Parathyroid adenoma (tissue), 2 donors: ENCODE data around the gene MATCAP1.

Source experiments
- H2AFZ ChIP-seq: fragments of 300-600 bp; sonication (generic); one replicate; pipeline ENCODE4 v1.7.0; 2017; ENCODE audit warnings: antibody characterized with exemption, mild to moderate bottlenecking
- H3K27ac ChIP-seq: fragments of 300-600 bp; sonication (generic); one replicate; pipeline ENCODE4 v1.7.0; 2017
- H3K27me3 ChIP-seq: fragments of 300-600 bp; sonication (generic); one replicate; pipeline ENCODE4 v1.7.0; 2017; ENCODE audit warnings: low read length; ENCODE audit not compliant: control insufficient read depth, insufficient read depth
- H3K36me3 ChIP-seq: fragments of 300-600 bp; sonication (generic); one replicate; pipeline ENCODE4 v1.7.0; 2017; ENCODE audit warnings: low read length; ENCODE audit not compliant: control insufficient read depth, insufficient read depth
- H3K4me1 ChIP-seq: fragments of 300-600 bp; sonication (generic); one replicate; pipeline ENCODE4 v1.7.0; 2017; ENCODE audit warnings: control low read depth
- H3K4me2 ChIP-seq: fragments of 300-600 bp; sonication (generic); one replicate; pipeline ENCODE4 v1.7.0; 2017; ENCODE audit warnings: low read length
- H3K4me3 ChIP-seq: fragments of 300-600 bp; sonication (generic); one replicate; pipeline ENCODE4 v1.7.0; 2017; ENCODE audit warnings: low read depth, low read length
- H3K79me2 ChIP-seq: fragments of 300-600 bp; sonication (generic); one replicate; pipeline ENCODE4 v1.7.0; 2017; ENCODE audit warnings: control low read depth
- H3K9ac ChIP-seq: fragments of 300-600 bp; sonication (generic); one replicate; pipeline ENCODE4 v1.7.0; 2017; ENCODE audit warnings: mild to moderate bottlenecking
- H3K9me3 ChIP-seq: fragments of 300-600 bp; sonication (generic); one replicate; pipeline ENCODE4 v1.7.0; 2017; ENCODE audit warnings: low read length; ENCODE audit not compliant: control insufficient read depth
- CTCF ChIP-seq: fragments of 300-600 bp; sonication (generic); IDR thresholded peaks from one replicate; pipeline ENCODE4 v1.7.0; 2017; ENCODE audit warnings: antibody characterized with exemption, mild to moderate bottlenecking
- donor health status: primary hyperparathyroidism.

Gene MATCAP1

GRCh38 chr16:67204076-67204475 lies 20.3 kb upstream of the MATCAP1 start:
- H3K36me3 ChIP-seq, result no peaks in the 10 kb centered on the region
- H3K4me3 ChIP-seq, result no peak overlapping the region
- no peak overlapping the region for H2AFZ ChIP-seq
- TF ChIP-seq CTCF, result no peak
- no peaks in the 10 kb centered on the region for H3K79me2 ChIP-seq
- H3K9ac ChIP-seq, result no peak overlapping the region
- H3K27me3 ChIP-seq, result no peaks in the 10 kb centered on the region
- peaks cover 25% of the 10 kb centered on the region for H3K4me1 ChIP-seq
- peak overlapping the region; percentile 86 for H3K27ac ChIP-seq
- H3K4me2 ChIP-seq, result no peak overlapping the region
- H3K9me3 ChIP-seq, result no peaks in the 10 kb centered on the region

GRCh38 chr16:67202956-67203493 lies 19.3 kb upstream of the MATCAP1 start:
- H2AFZ ChIP-seq, result no peak overlapping the region
- H3K9ac ChIP-seq, result no peak overlapping the region
- peaks cover 31% of the 10 kb centered on the region for H3K4me1 ChIP-seq
- no peaks in the 10 kb centered on the region for H3K27me3 ChIP-seq
- H3K4me2 ChIP-seq, result no peak overlapping the region
- no peaks in the 10 kb centered on the region for H3K36me3 ChIP-seq
- no peak for TF ChIP-seq CTCF
- H3K79me2 ChIP-seq, result no peaks in the 10 kb centered on the region
- H3K27ac ChIP-seq, result peak overlapping the region; percentile 86
- no peak overlapping the region for H3K4me3 ChIP-seq
- H3K9me3 ChIP-seq, result no peaks in the 10 kb centered on the region

GRCh38 chr16:67202426-67202825 lies 18.7 kb upstream of the MATCAP1 start:
- no peak overlapping the region for H3K4me2 ChIP-seq
- no peak overlapping the region for H3K4me3 ChIP-seq
- no peak overlapping the region for H2AFZ ChIP-seq
- H3K9ac ChIP-seq, result no peak overlapping the region
- H3K27ac ChIP-seq, result no peak overlapping the region
- no peaks in the 10 kb centered on the region for H3K27me3 ChIP-seq
- H3K36me3 ChIP-seq, result no peaks in the 10 kb centered on the region
- no peaks in the 10 kb centered on the region for H3K79me2 ChIP-seq
- no peak for TF ChIP-seq CTCF
- H3K4me1 ChIP-seq, result peaks cover 31% of the 10 kb centered on the region
- no peaks in the 10 kb centered on the region for H3K9me3 ChIP-seq

GRCh38 chr16:67201411-67202345 lies 17.9 kb upstream of the MATCAP1 start:
- Histone ChIP-seq H3K36me3 (no peaks in the 10 kb centered on the region), H3K4me3 (no peak overlapping the region), H3K4me2 (no peak overlapping the region), H3K79me2 (no peaks in the 10 kb centered on the region), H3K9ac (no peak overlapping the region), H3K27ac (no peak overlapping the region), H3K9me3 (no peaks in the 10 kb centered on the region), H3K27me3 (no peaks in the 10 kb centered on the region), H2AFZ (no peak overlapping the region), H3K4me1 (peaks cover 31% of the 10 kb centered on the region)
- TF ChIP-seq CTCF, result no peak
